Natural killer cell treated with Interleukin-12 subunit alpha and Interleukin-12 subunit beta and Interleukin-15 and Interleukin-18, amount 100 ng/mL, for 72 hours (primary cell): ENCODE measurements around the gene MRPL20. TPM values are rescaled to one million over a fixed set of nuclear protein-coding genes. Genes with fewer than 3 reads are reported as not detected.
"Not testable (repeated sequence)": the region's sequence is repeated elsewhere in the genome, so short reads cannot be mapped to it uniquely, and the experiment has no call there.

ENCODE experiments used
- ATAC-seq, 2 donors: fragments of 150-1000 bp; cut with Tn5 transposase in 1 of 2; sonication (Bioruptor Pico), chemical (Tn5 transposase) in 1 of 2; 2 replicates each; pipeline ENCODE4 v1.10.0; 2021
- DNase-seq: peaks from one replicate; pipeline ENCODE4 v3.0.0; 2022; ENCODE audit warnings: low spot score
- H3K27ac Mint-ChIP-seq, 2 donors: 1 replicate in 1 of 2; 2 replicates in 1 of 2; pipeline ENCODE4 v1.8.0; 2022; ENCODE audit warnings: mixed read lengths in 2 of 2, mild to moderate bottlenecking in 1 of 2, moderate library complexity in 1 of 2
- H3K27me3 Mint-ChIP-seq, 2 donors: 1 replicate in 1 of 2; 2 replicates in 1 of 2; pipeline ENCODE4 v1.8.0; 2022; ENCODE audit warnings: mixed read lengths in 2 of 2
- H3K36me3 Mint-ChIP-seq: one replicate; pipeline ENCODE4 v1.8.0; 2022; ENCODE audit warnings: mixed read lengths
- H3K4me1 Mint-ChIP-seq, 2 donors: 1 replicate in 1 of 2; 2 replicates in 1 of 2; pipeline ENCODE4 v1.8.0; 2022; ENCODE audit warnings: low read depth in 2 of 2, mixed read lengths in 2 of 2, mild to moderate bottlenecking in 1 of 2
- H3K4me3 Mint-ChIP-seq: one replicate; pipeline ENCODE4 v1.8.0; 2022; ENCODE audit warnings: mixed read lengths
- H3K9me3 Mint-ChIP-seq: 2 replicates; pipeline ENCODE4 v1.8.0; 2022; ENCODE audit warnings: mixed read lengths
- total RNA-seq, 2 donors: library from RNA; stranded (reverse); gene quantifications; one replicate each; pipeline ENCODE4 v1.2.3, GENCODE V29; 2022

MRPL20 gene
- total RNA-seq, 2 donors from 2014 or later, result 138 to 175 TPM

DNA sequence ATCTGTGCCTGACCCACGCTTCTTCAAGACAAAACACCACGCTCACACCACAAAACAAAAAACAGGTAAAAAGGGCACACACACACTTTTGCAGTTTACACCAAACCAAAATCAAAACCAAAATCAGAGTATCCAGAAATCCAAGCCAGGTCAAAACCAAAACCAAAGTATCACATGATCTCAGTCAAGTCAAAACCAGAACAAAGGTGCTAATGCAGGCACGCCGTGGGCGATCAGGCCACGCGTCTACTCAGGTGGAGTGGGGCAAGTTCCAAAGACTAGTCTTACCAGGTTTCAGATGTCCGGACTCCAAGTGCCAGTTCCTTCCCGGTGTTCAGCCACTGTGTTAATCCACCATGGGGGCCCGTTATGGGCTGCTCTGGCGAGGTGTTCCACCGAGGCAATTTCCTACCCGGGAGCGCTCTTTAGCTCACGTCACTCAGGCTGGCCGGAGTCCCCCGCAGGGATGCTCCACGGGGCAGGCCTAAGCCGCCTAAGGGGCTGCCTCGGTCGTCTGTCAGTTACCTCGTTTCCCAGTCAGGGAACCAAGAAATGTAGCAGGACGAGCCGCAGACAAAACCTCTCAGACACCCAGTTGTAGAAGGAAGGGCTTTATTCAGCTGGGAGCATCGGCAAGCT is 10.9 kb upstream of the MRPL20 start:
- not testable (repeated sequence) for ATAC-seq, H3K27ac Mint-ChIP-seq, H3K4me1 Mint-ChIP-seq, DNase-seq, H3K4me3 Mint-ChIP-seq, H3K36me3 Mint-ChIP-seq, H3K9me3 Mint-ChIP-seq, H3K27me3 Mint-ChIP-seq

DNA sequence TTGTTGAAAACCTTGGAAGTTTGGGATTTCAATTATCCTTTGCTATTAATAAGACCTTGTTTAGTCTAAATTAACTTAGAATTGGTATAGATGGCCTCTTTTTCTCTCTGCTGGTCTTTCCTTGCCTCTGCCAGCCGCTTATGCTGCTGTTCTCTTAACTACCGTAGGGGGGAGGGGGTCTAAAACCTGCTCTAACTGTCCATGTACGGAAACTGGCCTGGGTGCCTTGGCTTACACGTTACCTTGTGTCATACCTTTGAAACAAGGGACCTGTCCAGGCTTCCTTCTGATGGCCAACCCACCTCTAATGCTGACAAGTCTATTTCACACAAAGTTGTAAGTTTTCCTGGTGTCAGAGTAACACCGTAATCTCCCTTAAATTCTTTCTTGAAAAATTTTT is 10.3 kb upstream of the MRPL20 start:
- H3K4me3 Mint-ChIP-seq, DNase-seq, ATAC-seq, H3K27me3 Mint-ChIP-seq, H3K36me3 Mint-ChIP-seq, H3K27ac Mint-ChIP-seq, H3K9me3 Mint-ChIP-seq, H3K4me1 Mint-ChIP-seq: not testable (repeated sequence)

DNA sequence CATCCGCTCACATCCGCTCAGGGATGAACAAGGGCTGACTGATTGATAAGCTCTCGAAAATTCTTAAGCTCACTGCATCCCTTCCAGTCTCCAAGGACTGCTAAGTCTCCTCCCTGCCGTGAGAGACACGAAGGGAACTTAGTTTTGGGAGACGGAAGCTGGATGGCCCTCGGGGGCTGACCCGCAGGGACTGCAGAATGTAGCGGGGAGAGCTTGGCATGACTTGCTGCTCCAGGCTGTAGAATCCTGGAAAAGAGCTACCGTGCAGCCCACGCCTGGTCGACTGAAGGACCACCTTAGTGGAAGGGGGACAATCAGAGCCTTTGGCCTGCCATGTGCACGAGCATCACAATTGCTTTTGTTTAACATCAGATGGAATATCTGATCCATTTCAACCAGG is 8.7 kb upstream of the MRPL20 start:
- peaks cover 4% of the 10 kb centered on the region for H3K36me3 Mint-ChIP-seq
- no peaks in the 10 kb centered on the region for H3K9me3 Mint-ChIP-seq
- DNase-seq (no peak), ATAC-seq (no peak)
- H3K27me3 Mint-ChIP-seq, result peaks cover 3 to 7% of the 10 kb centered on the region in 2 donors
- no peak overlapping the region for H3K27ac Mint-ChIP-seq
- H3K4me3 Mint-ChIP-seq, result no peak overlapping the region
- H3K4me1 Mint-ChIP-seq, result peaks cover 5% of the 10 kb centered on the region in 2 donors

- ATAC-seq, H3K9me3 Mint-ChIP-seq, H3K27me3 Mint-ChIP-seq, H3K4me3 Mint-ChIP-seq, H3K27ac Mint-ChIP-seq, H3K4me1 Mint-ChIP-seq, H3K36me3 Mint-ChIP-seq, DNase-seq: not testable (repeated sequence)
These were observed 5.3 kb upstream of the MRPL20 start for GRCh38 chr1:1412311-1412902.

DNA sequence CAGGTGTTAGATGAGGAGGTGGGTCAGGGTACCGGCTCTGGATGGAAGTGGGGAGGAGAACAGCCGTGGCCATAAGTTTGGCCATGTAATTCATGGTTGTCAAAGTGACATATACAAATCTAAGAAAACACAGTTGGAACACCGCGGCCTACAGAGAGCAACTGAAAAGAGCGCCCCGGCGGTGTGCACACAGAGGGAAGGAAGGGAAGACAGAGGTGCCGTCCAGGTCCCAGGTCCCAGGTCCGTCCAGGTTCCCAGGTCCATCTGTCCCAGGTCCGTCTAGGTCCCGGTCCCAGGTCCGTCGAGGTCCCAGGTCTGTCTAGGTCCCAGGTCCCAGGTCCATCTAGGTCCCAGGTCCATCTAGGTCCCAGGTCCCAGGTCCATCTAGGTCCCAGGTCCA is 4.5 kb upstream of the MRPL20 start:
- ATAC-seq (no peak), DNase-seq (no peak)
- Mint-ChIP-seq H3K4me1 (peaks cover 0 to 5% of the 10 kb centered on the region in 2 donors), H3K36me3 (peaks cover 4% of the 10 kb centered on the region), H3K27me3 (no peaks in the 10 kb centered on the region), H3K27ac (peak overlapping the region in 1 of 2 donors; percentile 53), H3K4me3 (no peak overlapping the region), H3K9me3 (no peaks in the 10 kb centered on the region)

GRCh38 chr1:1410238-1410637 is 3.1 kb upstream of the MRPL20 start:
- not testable (repeated sequence) for H3K4me3 Mint-ChIP-seq, H3K36me3 Mint-ChIP-seq, DNase-seq, ATAC-seq, H3K27ac Mint-ChIP-seq, H3K9me3 Mint-ChIP-seq, H3K27me3 Mint-ChIP-seq
- H3K4me1 Mint-ChIP-seq, result peaks cover 12 to 15% of the 10 kb centered on the region in 2 donors

- ATAC-seq, result peak; percentile 30 to 32
- peaks cover 9% of the 10 kb centered on the region for H3K36me3 Mint-ChIP-seq
- no peaks in the 10 kb centered on the region for H3K27me3 Mint-ChIP-seq
- no peaks in the 10 kb centered on the region for H3K9me3 Mint-ChIP-seq
- peaks cover 18 to 24% of the 10 kb centered on the region in 2 donors for H3K4me1 Mint-ChIP-seq
- DNase-seq, result no peak
- H3K27ac Mint-ChIP-seq, result peak overlapping the region; percentile 81 to 85
- H3K4me3 Mint-ChIP-seq, result peak overlapping the region; percentile 90
These were observed 684 bp upstream of the MRPL20 start for GRCh38 chr1:1407636-1408318.

DNA sequence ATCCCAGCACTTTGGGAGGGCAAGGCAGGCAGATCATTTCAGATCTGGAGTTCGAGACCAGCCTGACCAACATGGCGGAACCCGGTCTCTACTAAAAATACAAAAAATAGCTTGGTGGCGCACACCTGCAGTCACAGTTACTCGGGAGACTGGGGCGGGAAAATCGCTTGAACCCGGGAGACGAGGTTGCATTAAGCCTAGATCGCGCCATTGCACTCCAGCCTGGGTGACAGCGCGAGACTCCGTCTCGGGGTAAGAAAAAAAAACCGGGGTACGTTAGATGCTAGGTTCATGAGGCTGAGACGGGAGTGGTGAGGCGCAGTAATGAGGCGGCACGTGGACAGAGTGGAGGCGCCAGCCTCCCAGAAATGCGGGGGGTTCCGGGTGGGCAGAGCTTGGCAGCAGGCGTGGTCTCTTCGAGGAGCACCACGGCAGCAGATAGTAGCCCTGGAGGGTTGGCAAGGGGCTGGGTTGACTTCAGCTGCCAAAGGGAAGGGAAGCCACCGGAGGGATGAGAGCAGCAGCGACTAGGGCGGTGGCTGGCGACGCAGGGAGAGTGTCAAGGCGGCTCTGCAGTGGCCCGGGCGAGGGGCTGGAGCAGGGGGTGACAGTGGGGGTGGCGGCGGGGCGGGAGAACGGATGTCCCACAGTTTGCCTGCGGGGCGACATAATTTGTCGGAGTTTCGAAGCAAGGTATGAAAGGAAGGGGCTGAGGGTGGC is 832 bp downstream of the MRPL20 start:
- no peak for DNase-seq
- no peaks in the 10 kb centered on the region for H3K9me3 Mint-ChIP-seq
- H3K4me3 Mint-ChIP-seq, result peak overlapping the region; percentile 90
- peaks cover 6% of the 10 kb centered on the region for H3K36me3 Mint-ChIP-seq
- H3K27me3 Mint-ChIP-seq, result no peaks in the 10 kb centered on the region
- no peak for ATAC-seq
- H3K4me1 Mint-ChIP-seq, result peaks cover 22 to 23% of the 10 kb centered on the region in 2 donors
- peak overlapping the region; percentile 81 to 85 for H3K27ac Mint-ChIP-seq

GRCh38 chr1:1403653-1404052 is 3.4 kb downstream of the MRPL20 start:
- H3K9me3 Mint-ChIP-seq, result no peaks in the 10 kb centered on the region
- peaks cover 6% of the 10 kb centered on the region for H3K36me3 Mint-ChIP-seq
- H3K4me3 Mint-ChIP-seq, result no peak overlapping the region
- ATAC-seq, result no peak
- H3K4me1 Mint-ChIP-seq, result peaks cover 32 to 34% of the 10 kb centered on the region in 2 donors
- DNase-seq, result no peak
- no peaks in the 10 kb centered on the region for H3K27me3 Mint-ChIP-seq
- peak overlapping the region; percentile 12 to 20 for H3K27ac Mint-ChIP-seq

GRCh38 chr1:1402901-1403392 is 4.1 kb downstream of the MRPL20 start:
- peaks cover 36 to 38% of the 10 kb centered on the region in 2 donors for H3K4me1 Mint-ChIP-seq
- ATAC-seq, H3K27me3 Mint-ChIP-seq, H3K9me3 Mint-ChIP-seq, DNase-seq, H3K4me3 Mint-ChIP-seq: not testable (repeated sequence)
- peaks cover 11% of the 10 kb centered on the region for H3K36me3 Mint-ChIP-seq
- peak overlapping the region; percentile 12 to 20 for H3K27ac Mint-ChIP-seq

- Mint-ChIP-seq H3K36me3 (peaks cover 11% of the 10 kb centered on the region), H3K4me3 (no peak overlapping the region)
These were observed 4.8 kb downstream of the MRPL20 start for GRCh38 chr1:1402072-1402900.

GRCh38 chr1:1401457-1402010 is 5.6 kb downstream of the MRPL20 start:
- H3K36me3 Mint-ChIP-seq, result peaks cover 11% of the 10 kb centered on the region
- peak overlapping the region; percentile 71 to 91 for H3K27ac Mint-ChIP-seq
- H3K27me3 Mint-ChIP-seq, result no peaks in the 10 kb centered on the region
- H3K4me3 Mint-ChIP-seq, result peak overlapping the region; percentile 88
- no peaks in the 10 kb centered on the region for H3K9me3 Mint-ChIP-seq
- H3K4me1 Mint-ChIP-seq, result peaks cover 38 to 41% of the 10 kb centered on the region in 2 donors
- ATAC-seq (no peak), DNase-seq (no peak)

More at GRCh38 chr1:1402072-1402900, 4.8 kb downstream of the MRPL20 start:
- no peak for DNase-seq
- H3K4me1 Mint-ChIP-seq, result peaks cover 38 to 41% of the 10 kb centered on the region in 2 donors
- H3K27ac Mint-ChIP-seq, result peak overlapping the region; percentile 31 to 35
- no peaks in the 10 kb centered on the region for H3K9me3 Mint-ChIP-seq
- no peak for ATAC-seq
- H3K27me3 Mint-ChIP-seq, result no peaks in the 10 kb centered on the region
